GM12891 (cell line): ENCODE data around the gene PPM1E.

Experiments
- DNase-seq: peaks from one replicate; pipeline ENCODE4 v3.0.0; 2011; ENCODE audit warnings: low spot score; ENCODE audit not compliant: insufficient read length
- FAIRE-seq: peaks from 2 replicates; lab custom pipeline; 2011; peaks lifted over from hg19 to GRCh38; lab: Jason Lieb, UNC
- PAX5 ChIP-seq: IDR thresholded peaks from 2 replicates; pipeline ENCODE4 v1.6.1; 2011; ENCODE audit warnings: low read length, moderate library complexity, mild to moderate bottlenecking; ENCODE audit not compliant: insufficient read depth, severe bottlenecking
- POLR2A ChIP-seq: IDR thresholded peaks from 2 replicates; pipeline ENCODE4 v1.6.1; 2011; ENCODE audit warnings: low read depth, low read length, control low read depth
- POLR2AphosphoS5 ChIP-seq: IDR thresholded peaks from 2 replicates; pipeline ENCODE4 v1.6.1; 2011; ENCODE audit warnings: low read depth, low read length, control low read depth
- POU2F2 ChIP-seq: IDR thresholded peaks from 2 replicates; pipeline ENCODE4 v1.6.1; 2011; ENCODE audit warnings: low read depth, mild to moderate bottlenecking, control low read depth, low read length, moderate library complexity
- SPI1 ChIP-seq: IDR thresholded peaks from 2 replicates; pipeline ENCODE4 v1.6.1; 2011; ENCODE audit warnings: low read depth, low read length, control low read depth
- TAF1 ChIP-seq: IDR thresholded peaks from 2 replicates; pipeline ENCODE4 v1.6.1; 2011; ENCODE audit warnings: low read depth, low read length, control low read depth

Gene PPM1E

DNA sequence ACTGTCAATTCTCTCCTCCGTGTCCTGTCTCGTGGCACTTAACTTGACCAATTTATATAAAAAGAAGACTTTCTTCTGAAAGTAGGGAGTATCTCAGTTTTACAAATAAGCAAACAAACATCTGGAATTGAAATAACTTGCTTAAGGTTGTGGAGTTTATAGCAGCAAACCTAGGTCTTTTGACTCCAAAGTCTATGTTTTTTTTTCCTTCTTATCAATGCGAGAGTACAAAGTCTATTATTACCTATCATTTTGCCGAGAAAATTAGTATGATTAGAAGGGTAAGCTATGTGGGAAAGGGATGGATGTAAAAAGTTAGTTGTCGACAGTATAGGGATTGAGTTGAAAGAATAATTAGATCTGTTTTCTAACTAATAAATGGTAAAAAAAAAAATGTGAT lies 50.4 kb downstream of the PPM1E start:
- TF ChIP-seq POLR2AphosphoS5 (no peak), TAF1 (no peak), POU2F2 (no peak), POLR2A (no peak), SPI1 (no peak), PAX5 (no peak)
- no peak for DNase-seq
- no peak for FAIRE-seq

GRCh38 chr17:58808609-58809563 lies 53.2 kb downstream of the PPM1E start:
- DNase-seq (no peak), FAIRE-seq (no peak)
- no peak for TF ChIP-seq TAF1
- no peak for TF ChIP-seq POLR2AphosphoS5
- TF ChIP-seq POLR2A, result no peak

- no peak for DNase-seq
- FAIRE-seq, result no peak
- no peak for TF ChIP-seq SPI1
- no peak for TF ChIP-seq POLR2A
- no peak for TF ChIP-seq PAX5
- no peak for TF ChIP-seq TAF1
- no peak for TF ChIP-seq POLR2AphosphoS5
These were observed 53.9 kb downstream of the PPM1E start for GRCh38 chr17:58809564-58809936.

DNA sequence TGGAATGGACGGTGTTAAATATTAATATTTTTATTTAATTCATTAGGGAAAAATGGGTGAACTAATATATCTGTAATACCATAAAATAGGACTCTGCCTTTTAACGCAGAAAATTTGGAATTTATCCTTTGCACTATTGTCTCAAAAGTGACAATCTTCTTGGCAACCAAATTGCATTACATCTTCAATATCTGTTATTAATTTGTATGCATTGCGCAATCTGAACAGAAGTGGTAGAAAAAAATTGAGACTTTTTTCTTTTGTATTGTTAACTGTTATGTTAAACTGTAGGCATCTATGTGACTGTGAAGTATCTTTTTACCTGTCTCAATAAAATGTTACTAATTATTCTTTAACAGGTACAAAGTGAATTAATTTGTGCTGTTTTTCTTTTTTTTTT lies 55.6 kb downstream of the PPM1E start:
- DNase-seq, result no peak
- no peak for FAIRE-seq
- TF ChIP-seq POLR2AphosphoS5 (no peak), SPI1 (no peak), TAF1 (no peak), PAX5 (no peak), POLR2A (no peak), POU2F2 (no peak)

GRCh38 chr17:58813712-58814111 lies 58.1 kb downstream of the PPM1E start:
- DNase-seq (no peak), FAIRE-seq (no peak)
- TF ChIP-seq PAX5 (no peak), SPI1 (no peak), POLR2AphosphoS5 (no peak), TAF1 (no peak), POLR2A (no peak), POU2F2 (no peak)

GRCh38 chr17:58818654-58819053 lies 63.0 kb downstream of the PPM1E start:
- no peak for TF ChIP-seq SPI1
- FAIRE-seq (no peak), DNase-seq (no peak)

GRCh38 chr17:58822148-58823050 lies 66.7 kb downstream of the PPM1E start:
- FAIRE-seq, result no peak

DNA sequence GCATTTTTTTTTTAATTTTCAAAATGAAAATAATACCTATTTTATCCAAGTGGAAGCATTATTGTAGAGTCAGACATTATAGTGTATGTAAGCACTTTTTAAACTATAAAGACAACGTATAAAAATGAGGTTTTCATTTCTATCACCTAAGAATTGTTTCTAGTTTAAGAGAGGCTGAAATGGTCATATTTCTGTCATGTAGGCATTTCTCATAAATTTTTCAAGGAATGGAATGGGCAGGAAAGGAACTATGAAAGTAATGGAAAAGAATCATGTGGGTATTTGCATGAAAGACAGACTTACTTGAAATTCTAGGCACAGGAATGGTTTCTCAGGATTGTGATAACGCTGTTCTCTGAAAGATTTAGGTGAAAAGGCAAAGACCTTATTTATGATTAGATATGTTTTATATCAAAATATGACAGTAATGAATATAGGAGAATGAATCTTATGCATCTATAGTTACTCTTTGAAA lies 67.4 kb downstream of the PPM1E start:
- no peak for FAIRE-seq
- DNase-seq, result no peak
- no peak for TF ChIP-seq POU2F2
- TF ChIP-seq POLR2A, result no peak
- TF ChIP-seq TAF1, result no peak
- TF ChIP-seq PAX5, result no peak
- no peak for TF ChIP-seq SPI1
- TF ChIP-seq POLR2AphosphoS5, result no peak

More at GRCh38 chr17:58822148-58823050, 66.7 kb downstream of the PPM1E start:
- TF ChIP-seq POLR2A, result no peak
- TF ChIP-seq POLR2AphosphoS5, result no peak
- no peak for TF ChIP-seq POU2F2
- no peak for TF ChIP-seq PAX5
- no peak for TF ChIP-seq SPI1
- TF ChIP-seq TAF1, result no peak
- no peak for DNase-seq

DNA sequence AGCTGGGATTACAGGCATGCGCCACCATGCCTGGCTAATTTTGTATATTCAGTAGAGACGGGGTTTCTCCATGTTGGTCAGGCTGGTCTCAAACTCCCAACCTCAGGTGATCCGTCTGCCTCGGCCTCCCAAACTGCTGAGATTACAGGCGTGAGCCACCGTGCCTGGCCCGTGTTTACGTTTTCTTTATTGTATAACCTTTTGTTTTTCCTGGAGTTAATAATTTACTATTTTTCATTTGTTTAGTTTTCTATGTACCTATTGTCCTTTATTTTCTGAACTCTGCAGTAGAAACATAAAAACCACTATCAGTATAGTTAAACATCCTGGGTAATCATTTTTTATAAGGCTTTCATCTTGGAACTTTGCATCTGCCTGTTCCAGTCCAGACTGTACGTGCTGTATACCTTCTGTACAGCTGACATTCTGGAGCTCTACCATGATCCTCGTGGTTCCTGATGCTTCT lies 73.6 kb downstream of the PPM1E start:
- DNase-seq, result no peak

More for the DNA sequence above, 73.6 kb downstream of the PPM1E start:
- TF ChIP-seq TAF1, result no peak
- no peak for TF ChIP-seq POU2F2
- TF ChIP-seq SPI1, result no peak
- no peak for TF ChIP-seq POLR2AphosphoS5
- TF ChIP-seq POLR2A, result no peak
- TF ChIP-seq PAX5, result no peak
- no peak for FAIRE-seq
